ENCODE results near the gene COL6A3.

The COL6A3 gene, protein sequence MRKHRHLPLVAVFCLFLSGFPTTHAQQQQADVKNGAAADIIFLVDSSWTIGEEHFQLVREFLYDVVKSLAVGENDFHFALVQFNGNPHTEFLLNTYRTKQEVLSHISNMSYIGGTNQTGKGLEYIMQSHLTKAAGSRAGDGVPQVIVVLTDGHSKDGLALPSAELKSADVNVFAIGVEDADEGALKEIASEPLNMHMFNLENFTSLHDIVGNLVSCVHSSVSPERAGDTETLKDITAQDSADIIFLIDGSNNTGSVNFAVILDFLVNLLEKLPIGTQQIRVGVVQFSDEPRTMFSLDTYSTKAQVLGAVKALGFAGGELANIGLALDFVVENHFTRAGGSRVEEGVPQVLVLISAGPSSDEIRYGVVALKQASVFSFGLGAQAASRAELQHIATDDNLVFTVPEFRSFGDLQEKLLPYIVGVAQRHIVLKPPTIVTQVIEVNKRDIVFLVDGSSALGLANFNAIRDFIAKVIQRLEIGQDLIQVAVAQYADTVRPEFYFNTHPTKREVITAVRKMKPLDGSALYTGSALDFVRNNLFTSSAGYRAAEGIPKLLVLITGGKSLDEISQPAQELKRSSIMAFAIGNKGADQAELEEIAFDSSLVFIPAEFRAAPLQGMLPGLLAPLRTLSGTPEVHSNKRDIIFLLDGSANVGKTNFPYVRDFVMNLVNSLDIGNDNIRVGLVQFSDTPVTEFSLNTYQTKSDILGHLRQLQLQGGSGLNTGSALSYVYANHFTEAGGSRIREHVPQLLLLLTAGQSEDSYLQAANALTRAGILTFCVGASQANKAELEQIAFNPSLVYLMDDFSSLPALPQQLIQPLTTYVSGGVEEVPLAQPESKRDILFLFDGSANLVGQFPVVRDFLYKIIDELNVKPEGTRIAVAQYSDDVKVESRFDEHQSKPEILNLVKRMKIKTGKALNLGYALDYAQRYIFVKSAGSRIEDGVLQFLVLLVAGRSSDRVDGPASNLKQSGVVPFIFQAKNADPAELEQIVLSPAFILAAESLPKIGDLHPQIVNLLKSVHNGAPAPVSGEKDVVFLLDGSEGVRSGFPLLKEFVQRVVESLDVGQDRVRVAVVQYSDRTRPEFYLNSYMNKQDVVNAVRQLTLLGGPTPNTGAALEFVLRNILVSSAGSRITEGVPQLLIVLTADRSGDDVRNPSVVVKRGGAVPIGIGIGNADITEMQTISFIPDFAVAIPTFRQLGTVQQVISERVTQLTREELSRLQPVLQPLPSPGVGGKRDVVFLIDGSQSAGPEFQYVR (N-terminal part only)

GRCh38 chr2:237413777-237414661 lies at the start of gene COL6A3:
Gene COL6A3 (minus strand): TSS chr2:237414164. CDS start chr2:237396817, 17,347 bp downstream.
- DNase-seq (ENCODE audit: low spot score): peak; percentile 80

- peak; percentile 74 for DNase-seq (ENCODE audit: low spot score)
Measured at GRCh38 chr2:237459741-237460174, 45.8 kb upstream of the COL6A3 start.

DNA sequence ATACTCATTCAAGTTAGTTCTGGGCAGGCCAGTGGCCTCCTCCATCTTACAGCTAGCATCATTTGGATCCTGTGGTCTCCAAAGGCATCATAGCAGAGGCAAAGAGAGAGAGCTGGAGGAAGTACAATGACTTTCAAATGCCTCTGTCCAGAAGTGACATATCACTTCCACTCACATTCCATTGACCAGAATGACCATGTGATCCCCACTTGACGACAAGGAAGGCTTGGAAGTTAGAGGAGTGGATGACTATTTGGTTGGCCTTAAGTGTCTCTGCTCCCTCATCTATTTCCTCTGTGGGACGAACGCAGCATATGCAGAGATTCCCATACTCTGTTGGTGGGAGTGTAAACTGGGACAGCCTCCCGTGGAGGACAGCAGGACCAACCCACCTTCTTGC lies 45.3 kb upstream of the COL6A3 start:
- no peak for DNase-seq (ENCODE audit: low spot score)

DNA sequence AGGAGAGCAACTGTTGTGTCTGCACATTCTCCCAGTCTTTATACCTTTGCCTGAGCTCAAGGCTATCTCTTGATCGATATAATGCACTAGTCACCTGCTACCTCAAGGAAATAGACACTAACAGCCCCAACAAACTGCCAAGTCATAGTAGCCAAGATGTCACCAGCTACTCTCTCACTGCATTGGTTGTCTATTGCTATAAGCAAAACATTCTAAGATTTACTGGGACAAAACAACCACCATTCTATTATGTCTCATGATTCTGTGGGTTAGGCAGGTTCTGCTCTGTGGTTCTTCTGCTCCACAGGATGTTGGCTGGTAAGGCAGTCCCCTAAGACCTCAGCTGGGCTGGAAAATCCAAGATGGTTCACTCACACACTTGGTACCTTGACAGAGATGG lies 44.6 kb upstream of the COL6A3 start:
- DNase-seq (ENCODE audit: low spot score): no peak

DNA sequence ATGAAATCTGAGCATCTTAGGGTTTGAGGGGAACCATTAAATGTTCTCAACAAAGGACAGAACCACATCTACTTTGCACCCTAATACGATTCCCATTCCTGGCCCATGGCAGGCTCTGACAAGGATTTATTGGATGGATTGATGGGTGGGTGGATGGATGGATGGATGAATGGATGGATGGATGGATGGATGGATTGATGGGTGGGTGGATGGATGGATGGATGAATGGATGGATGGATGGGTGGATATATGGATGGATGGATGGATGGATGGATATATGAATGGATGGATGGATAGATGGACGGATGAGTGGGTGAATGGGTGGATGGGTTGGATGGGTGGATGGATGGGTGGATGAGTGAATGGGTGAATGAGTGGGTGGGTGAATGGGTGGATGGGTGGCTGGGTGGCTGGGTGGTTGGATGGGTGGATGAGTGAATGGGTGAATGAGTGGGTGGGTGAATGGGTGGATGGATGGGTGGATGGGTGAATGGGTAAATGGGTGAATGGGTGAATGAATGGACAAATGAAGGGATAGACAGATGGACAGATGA lies 43.5 kb upstream of the COL6A3 start:
- DNase-seq (ENCODE audit: low spot score): no peak

DNA sequence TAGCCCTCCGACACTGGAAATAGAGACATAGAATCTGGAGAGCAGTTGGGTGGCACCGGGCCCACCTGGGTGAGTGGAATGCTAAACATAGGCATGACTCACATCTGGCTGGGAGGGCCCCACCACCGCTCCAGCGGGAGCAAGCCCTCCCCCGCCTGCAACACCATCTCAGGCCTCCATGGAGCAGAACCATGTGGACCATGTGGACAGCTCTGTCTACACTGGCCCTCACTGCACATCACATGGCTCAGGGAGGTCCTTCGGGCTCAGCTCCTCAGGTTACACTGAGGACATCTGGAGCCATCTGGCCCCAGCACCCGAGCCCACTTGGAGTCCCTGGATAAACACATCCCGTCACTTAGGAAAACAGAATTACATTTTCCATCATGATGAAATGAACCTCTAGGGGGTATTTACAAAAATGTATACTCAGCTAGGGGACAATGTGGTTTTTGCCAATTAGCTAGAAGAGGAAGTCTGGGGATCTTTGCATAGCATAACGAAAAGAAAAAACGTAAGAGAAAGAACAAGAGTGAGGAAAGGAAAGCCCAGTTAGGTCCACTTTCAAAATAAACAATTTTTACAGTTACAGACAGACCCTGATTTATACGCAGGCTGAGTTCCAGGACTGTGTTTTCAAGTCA lies 42.4 kb upstream of the COL6A3 start:
- peak; percentile 80 for DNase-seq (ENCODE audit: low spot score)

GRCh38 chr2:237455764-237456163 lies 41.8 kb upstream of the COL6A3 start:
- no peak for DNase-seq (ENCODE audit: low spot score)

DNA sequence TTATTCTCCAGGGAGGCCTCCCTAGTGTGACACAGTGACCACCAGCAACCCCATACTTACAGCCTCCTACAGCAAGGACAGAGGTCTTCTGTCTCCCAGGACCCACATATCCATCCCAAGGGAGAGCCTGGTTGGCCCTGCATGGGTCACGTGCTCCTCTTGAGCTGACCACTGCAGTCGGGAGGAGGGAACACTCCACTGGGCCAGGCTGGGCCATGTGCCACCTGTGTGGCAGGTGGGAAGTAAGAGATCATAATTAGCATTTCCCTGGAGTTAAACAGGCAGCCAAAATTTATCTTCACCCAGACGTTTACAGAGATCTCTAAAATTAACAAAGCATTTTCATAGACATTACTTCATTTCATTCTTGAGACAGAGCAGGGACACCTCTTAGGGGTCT lies 39.7 kb upstream of the COL6A3 start:
- DNase-seq (ENCODE audit: low spot score): no peak

DNA sequence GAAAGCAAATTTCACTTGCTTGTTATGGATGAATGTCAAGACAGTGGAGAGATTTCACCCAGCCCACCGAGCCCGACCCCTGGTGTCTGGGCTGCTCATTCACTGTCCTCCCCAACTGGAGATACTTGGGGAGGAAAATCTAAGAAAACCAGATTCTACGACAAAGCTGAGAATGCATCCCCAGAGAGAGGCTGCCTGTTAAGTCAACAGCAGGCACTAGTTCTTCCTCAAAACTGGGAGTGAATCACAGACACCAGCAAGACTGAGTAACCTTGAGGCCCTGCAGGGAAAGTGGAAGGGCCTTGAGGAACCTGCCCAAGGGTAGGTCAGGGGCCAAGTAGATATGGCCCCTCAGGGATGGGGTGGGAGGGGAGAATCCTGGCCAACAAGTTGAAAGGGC lies 38.9 kb upstream of the COL6A3 start:
- DNase-seq (ENCODE audit: low spot score): no peak

DNA sequence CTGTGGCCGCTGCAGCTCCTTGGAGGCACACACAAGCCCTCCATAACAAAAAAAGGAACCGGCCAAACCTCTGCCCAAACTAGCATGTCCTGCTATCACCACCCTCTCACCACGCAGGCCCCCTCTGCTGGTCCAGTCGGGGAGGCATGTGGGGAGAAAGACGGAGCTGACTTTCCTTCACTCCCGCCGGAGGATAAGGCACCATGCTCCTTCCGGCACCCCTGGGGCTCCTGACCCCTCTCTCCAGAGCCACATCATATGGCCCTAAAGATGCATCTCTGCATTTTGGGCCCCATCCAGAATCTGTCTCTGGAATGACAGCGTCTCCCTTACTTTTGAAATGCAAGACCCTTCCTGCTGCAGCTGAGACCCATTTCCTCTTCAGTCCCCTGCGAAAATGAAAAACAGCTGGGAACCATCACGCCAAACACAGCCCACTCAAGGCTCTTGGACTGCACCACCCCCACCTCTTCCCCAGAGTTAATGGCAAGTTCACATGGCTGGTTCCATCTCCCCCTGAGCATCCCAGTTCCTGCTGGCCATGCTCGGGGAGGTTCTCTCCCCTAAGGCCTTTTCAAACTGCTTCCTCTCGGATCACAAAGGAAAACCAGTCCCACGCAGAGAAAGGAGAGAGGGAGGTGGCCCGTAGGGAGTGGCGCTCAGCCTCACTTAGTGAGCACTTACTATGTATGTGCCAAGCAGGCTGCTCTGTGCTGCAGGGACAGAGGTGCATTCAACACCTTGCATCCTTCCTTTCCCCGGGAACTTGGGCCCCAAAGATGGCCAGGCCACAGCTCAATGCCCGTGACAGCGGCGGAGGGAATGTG lies 37.9 kb upstream of the COL6A3 start:
- DNase-seq (ENCODE audit: low spot score): no peak

DNA sequence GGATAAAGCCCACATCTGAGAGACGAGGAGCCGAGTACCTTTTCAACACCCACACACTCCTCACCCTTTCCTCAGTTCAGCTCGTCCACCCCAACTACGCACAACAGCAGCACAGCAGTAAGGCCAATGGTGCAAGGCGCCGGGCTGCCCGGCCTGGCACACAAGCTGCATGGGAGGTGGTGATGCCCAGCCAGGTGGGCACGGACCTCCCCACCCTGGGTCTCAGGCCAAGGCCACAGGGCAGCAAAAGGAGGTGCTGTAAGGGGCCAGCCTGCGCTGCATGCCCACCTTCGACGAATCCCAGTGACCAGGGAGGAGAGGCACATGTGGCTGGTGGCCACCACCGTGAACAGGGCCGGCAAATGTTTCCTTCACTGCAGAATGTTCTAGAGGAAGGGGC lies 36.6 kb upstream of the COL6A3 start:
- no peak for DNase-seq (ENCODE audit: low spot score)

- DNase-seq (ENCODE audit: low spot score): no peak
Measured at GRCh38 chr2:237450108-237450507, 36.1 kb upstream of the COL6A3 start.

GRCh38 chr2:237449193-237449881 lies 35.4 kb upstream of the COL6A3 start:
- peak; percentile 52 for DNase-seq (ENCODE audit: low spot score)

GRCh38 chr2:237448626-237449025 lies 34.7 kb upstream of the COL6A3 start:
- DNase-seq (ENCODE audit: low spot score): no peak

DNA sequence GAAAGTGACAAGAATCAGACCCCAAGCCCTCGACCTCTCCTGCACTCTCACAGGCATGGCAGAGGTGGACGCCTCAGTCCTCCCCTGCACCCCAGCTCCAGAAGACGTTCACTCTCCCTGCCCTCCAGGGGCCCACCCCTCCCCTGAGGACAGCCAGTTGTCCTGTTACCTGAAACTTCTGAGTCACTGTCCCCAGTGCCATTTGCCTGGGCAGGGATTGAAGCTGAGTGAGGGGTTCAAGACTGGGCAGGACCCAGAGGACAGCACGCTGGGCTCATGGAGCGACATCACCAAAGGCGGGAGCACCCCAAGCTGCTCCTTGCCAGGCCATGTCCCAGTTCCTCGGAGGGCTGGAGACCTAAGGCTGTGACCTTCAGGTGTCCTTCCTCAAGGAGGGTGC lies 34.2 kb upstream of the COL6A3 start:
- no peak for DNase-seq (ENCODE audit: low spot score)

- DNase-seq (ENCODE audit: low spot score): no peak
Measured at GRCh38 chr2:237447496-237447895, 33.5 kb upstream of the COL6A3 start.

GRCh38 chr2:237446338-237446665 lies 32.3 kb upstream of the COL6A3 start:
- DNase-seq (ENCODE audit: low spot score): no peak

- DNase-seq (ENCODE audit: low spot score): no peak
Measured at GRCh38 chr2:237445611-237446337, 31.8 kb upstream of the COL6A3 start.
